HL-60 (cell line): ENCODE data around the gene PRRC2B.

Experiments used
- DNase-seq, 2 experiments: peaks; one replicate each; pipeline ENCODE4 v3.0.0-alpha.2; 2010 to 2020; ENCODE audit warnings: low read depth in 1 of 2, low spot score in 1 of 2
- H3K27ac ChIP-seq: fragments of 250-450 bp; sonication (Bioruptor Pico); replicated peaks from 2 replicates; pipeline ENCODE4 v1.5.1; 2020; ENCODE audit warnings: mild to moderate bottlenecking, moderate library complexity
- H3K27me3 ChIP-seq: fragments of 250-450 bp; sonication (Bioruptor Pico); 2 replicates; pipeline ENCODE4 v1.5.1; 2021; ENCODE audit warnings: mild to moderate bottlenecking, moderate library complexity; ENCODE audit not compliant: insufficient read depth, poor library complexity, severe bottlenecking
- H3K4me3 ChIP-seq: replicated peaks from 2 replicates; pipeline ENCODE4 v1.5.1; 2011; ENCODE audit warnings: mild to moderate bottlenecking, control low read depth, low read length; ENCODE audit not compliant: insufficient read depth
- CTCF ChIP-seq: IDR thresholded peaks from one replicate; pipeline ENCODE4 v1.5.1; 2011; ENCODE audit warnings: low read length, control low read depth, inconsistent platforms; ENCODE audit not compliant: insufficient read depth
- GABPA ChIP-seq: IDR thresholded peaks from 2 replicates; pipeline ENCODE4 v1.6.1; 2012; ENCODE audit warnings: low read depth
- POLR2AphosphoS5 ChIP-seq: IDR thresholded peaks from 2 replicates; pipeline ENCODE4 v1.6.1; 2012; ENCODE audit warnings: low read depth
- REST ChIP-seq: IDR thresholded peaks from 2 replicates; pipeline ENCODE4 v1.6.1; 2012; ENCODE audit warnings: low read depth; ENCODE audit not compliant: insufficient replicate concordance
- SPI1 ChIP-seq: IDR thresholded peaks from 2 replicates; pipeline ENCODE4 v1.6.1; 2012; ENCODE audit warnings: low read depth, mild to moderate bottlenecking, borderline replicate concordance

The PRRC2B gene

GRCh38 chr9:131459056-131459455 is 65.2 kb downstream of the PRRC2B start:
- no peak for TF ChIP-seq GABPA
- no peak for TF ChIP-seq SPI1
- no peak for TF ChIP-seq CTCF
- TF ChIP-seq POLR2AphosphoS5, result no peak
- no peak for TF ChIP-seq REST
- DNase-seq, result no peak
- no peak overlapping the region for H3K4me3 ChIP-seq
- H3K27ac ChIP-seq, result no peak overlapping the region
- H3K27me3 ChIP-seq, result no peaks in the 10 kb centered on the region

- no peak overlapping the region for H3K4me3 ChIP-seq
- H3K27me3 ChIP-seq, result no peaks in the 10 kb centered on the region
- H3K27ac ChIP-seq, result no peak overlapping the region
- DNase-seq, result no peak
- no peak for TF ChIP-seq GABPA
Measured at GRCh38 chr9:131461166-131461565, 67.3 kb downstream of the PRRC2B start.

GRCh38 chr9:131464354-131465000 is 70.6 kb downstream of the PRRC2B start:
- no peak overlapping the region for H3K27ac ChIP-seq
- H3K27me3 ChIP-seq, result no peaks in the 10 kb centered on the region
- H3K4me3 ChIP-seq, result no peak overlapping the region
- peak; percentile 56; the same call in 1 of the 2 replicates for TF ChIP-seq SPI1
- no peak for TF ChIP-seq GABPA
- peak in 1 of 2 experiments; percentile 28 for DNase-seq

- TF ChIP-seq CTCF (no peak), REST (no peak), SPI1 (no peak), GABPA (no peak), POLR2AphosphoS5 (no peak)
- no peak for DNase-seq
- H3K27ac ChIP-seq, result no peak overlapping the region
- H3K27me3 ChIP-seq, result no peaks in the 10 kb centered on the region
- no peak overlapping the region for H3K4me3 ChIP-seq
Measured at GRCh38 chr9:131465401-131465800, 71.5 kb downstream of the PRRC2B start.
